Measurements from ENCODE around the gene TAF8.

TAF8 gene

DNA sequence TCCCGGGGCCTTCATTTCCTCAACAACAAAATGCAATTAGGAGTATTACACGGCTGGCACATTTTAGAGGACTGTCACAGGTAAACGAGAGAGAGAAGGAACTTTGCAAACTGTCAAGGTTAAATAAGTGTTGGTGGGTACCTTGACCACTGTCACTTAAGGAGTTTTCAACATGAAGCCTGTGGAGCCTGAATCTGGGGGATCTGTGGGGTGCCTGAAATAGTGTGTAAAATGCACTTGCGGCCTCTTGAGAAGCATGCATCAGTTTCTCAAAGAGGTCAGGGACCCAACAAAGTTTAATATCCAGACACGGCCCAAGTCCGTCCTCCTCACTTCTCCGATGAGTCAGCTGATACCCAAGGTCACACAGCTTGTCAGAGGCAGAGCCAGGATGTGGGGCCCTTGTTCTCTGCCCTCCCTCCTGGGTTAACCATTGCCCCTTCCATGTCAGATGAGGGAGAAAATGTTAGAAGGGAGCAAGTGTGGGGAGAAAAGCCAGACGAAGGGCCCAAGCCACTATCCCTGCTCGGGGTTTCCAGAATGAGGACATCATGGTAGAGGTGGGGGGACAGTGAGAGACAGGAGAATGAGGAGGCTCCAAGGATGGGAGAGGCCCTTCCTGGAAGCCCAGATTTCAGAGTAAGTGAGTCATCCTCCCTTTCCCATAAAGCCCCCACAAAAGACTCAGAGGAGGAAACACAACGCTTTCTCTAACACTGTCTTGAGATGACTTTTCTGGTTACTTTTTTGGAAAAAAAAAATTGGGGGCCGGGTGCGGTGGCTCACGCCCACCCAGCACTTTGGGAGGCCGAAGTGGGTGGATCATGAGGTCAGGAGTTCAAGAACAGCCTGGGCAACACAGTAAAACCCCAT, 49.9 kb downstream of the TAF8 start:
- DNase-seq: peak; percentile 72

DNA sequence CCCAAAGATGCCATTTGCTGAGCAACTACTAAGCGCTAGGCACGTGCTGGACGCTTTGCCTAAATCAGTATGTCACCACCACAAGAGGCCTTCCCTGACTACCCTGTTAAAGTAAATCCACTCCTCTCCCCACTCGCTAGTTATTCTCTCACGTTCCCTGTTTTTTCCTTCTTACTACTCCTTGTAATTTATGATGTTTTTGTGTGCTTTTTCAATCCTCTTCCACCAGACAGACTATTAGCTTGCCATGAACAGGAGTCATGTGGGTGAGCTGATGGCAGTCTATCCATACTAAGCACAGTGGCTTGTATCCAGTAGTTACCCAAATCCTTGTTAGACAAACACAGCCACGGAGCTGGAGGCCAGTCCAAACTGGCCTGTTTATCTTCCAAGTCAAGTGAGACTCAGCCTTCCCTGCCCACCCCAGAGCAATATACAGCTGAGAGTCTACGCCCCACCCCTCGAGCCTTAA, 50.9 kb downstream of the TAF8 start:
- no peak for DNase-seq

DNA sequence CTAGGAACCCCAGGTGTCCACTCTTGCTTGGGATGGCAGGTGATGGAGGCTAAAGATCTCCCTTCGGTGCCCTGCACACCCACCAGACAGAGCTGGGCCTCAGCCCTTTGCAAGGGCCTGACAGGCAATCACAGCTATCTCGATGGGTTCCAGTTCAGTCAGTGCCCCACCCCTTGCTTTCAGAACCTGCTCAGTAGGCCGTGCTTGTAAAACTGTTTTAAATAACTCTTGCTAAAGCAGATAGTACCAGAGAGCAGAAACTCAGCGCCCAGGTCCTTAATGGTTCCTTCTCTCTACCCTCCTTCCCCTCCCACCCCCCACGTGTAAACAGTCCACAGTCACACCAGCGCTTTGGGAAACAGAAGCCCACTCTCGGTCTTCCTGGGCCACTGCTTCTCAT, 52.9 kb downstream of the TAF8 start:
- DNase-seq: no peak

DNA sequence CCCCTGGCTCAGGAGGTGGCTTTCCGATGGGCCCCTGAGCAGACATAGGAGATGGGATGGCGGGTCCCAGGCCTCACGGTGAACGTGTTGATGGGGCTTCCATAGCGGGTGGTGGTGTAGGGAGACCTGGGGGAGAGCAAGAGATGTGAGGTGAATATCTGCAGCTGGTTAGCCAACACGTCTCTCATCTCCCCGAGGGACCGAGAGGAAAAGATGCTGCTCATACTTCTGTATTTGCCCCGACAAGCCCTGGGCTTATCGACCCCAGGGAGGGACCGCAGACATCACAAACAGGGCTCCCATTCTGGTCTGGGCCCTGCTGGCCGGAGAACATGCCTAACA, 53.4 kb downstream of the TAF8 start:
- no peak for DNase-seq

DNA sequence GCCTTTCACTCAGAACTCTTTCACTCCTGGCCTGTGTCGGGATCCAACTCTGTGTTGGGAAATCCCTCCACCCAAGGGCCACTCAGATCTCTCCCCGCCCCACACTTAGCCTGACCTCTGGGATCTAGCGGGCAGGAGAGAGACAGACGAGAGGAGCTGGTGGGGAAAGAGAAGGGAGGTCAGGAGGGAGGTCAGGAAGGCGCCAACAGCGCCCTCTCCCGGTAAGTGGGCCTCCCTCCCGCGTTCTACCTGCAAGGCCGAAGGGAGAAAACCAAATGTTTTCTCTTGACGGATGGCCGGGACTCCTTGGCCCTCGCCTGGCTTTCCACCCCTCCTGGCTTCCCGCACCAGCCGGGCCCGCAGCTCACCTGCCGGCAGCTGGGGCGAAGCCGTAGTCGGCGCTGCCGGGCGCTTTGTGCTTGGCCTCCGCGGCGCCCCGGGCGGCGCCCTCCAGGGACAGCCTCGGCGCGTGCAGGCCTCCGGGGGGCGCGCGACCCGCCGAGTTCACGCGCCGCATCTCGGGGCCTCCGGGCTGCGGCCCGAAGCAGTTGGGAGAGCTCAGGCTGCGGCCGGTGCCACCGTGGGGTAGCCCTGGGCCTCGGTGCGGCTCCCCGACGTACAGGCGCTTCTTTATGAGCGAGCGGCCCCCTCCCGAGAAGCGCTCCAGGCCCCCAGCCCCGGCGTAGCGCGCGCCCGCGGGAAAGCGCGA, 53.9 kb downstream of the TAF8 start:
- DNase-seq: peak; percentile 84

DNA sequence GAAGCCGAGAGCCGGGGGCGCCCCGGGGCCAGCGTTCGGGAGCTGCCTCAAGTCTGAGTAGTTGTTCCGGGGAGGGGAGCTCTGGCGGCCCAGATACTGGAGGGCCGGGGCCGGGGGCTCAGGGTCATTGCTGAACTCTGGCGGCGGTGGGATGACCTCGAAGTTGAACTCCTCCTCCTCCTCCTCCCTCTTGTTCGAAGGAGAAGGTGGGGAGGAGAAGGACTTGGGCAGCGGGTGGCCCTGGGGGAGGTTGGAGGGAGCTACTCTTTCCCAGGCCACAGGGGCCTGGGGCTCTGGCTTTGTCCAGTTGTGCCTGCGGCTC, 54.4 kb downstream of the TAF8 start:
- DNase-seq: no peak

DNA sequence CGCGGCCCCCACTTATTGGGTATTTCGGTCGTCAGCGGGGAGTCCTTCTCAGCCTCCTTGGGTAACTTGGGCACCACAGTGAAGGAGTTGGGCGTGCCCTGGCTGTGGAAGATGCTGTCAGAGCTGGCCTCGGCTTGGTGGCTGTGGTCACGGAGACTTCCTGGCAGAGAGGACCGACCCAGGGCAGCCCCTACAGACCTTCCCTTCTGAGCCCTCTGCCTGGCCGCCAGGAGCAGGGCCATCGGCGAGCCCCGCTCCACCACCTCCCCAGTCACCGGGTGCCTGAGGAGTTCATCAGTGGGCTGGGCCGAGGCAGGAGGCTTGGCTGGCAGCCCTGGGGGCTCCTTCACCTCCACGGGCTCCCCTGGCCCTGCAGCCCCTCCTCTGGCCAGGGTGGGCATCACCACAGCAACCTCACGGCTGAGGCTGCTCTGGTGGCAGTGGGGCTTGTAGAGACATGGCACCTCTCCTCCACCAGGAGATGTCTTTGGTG, 54.9 kb downstream of the TAF8 start:
- no peak for DNase-seq

DNA sequence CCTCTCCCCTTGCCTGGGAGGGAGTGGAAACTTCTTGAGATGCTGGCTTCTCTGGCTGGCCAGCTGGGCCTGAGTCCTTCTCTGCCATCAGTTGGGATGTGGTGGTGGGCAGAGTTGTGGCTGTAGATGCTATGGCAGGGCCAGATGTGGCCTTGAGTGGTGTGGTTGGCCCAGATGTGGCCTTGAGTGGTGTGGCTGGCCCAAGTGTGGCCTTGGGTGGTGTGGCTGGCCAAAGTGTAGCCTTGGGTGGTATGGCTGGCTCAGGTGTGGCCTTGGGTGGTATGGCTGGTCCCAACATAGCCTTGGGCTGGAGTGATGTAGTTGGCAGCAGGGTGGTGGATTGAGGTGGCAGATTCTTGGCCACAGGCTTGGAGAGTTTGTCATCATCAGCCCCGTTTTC, 55.4 kb downstream of the TAF8 start:
- no peak for DNase-seq

DNA sequence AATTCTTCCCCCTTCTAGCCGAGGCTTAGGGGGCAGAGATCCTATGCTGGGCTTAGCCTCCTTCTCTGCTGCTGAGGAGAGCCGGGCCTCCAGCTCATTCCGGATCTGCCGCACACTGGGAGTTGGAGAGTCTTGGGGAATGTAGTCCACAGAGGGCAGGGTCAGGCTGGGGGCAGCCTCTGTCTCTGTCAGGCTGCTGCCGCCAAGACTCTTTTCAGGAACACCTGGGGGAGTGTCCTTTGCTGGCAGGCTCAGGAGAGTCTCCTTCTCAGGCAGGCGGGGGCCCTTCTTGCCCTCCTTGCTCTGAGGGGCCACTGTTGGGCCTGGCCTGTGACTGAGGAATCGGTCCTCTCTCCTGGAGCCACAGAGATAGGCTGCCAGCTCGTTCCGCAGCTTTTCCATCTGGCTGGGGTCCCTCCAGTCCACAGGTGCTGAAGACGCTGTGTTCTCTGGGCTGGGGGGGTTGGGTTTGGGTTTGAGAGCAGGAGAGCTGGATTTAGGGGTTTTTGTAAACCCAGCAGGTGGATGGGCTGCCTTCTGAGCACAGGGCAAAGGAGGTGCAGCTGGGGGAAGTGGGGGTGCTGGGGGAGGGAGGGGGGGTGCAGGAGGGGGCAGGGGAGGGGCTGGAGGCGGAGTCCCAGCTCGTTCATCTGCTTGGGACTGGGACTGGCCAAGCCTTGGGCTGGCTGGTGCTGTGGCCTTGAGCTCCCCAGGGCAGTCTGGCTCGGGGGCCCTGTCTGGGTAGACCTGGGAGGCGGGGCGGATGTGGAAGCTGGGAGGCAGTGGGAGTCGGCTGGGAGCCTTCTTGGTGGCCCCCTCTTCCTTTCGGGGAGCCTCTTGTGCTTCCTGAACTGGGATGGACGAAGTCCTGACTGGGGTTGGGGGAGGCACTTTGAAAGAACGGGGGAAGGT, 56.0 kb downstream of the TAF8 start:
- DNase-seq: no peak

DNA sequence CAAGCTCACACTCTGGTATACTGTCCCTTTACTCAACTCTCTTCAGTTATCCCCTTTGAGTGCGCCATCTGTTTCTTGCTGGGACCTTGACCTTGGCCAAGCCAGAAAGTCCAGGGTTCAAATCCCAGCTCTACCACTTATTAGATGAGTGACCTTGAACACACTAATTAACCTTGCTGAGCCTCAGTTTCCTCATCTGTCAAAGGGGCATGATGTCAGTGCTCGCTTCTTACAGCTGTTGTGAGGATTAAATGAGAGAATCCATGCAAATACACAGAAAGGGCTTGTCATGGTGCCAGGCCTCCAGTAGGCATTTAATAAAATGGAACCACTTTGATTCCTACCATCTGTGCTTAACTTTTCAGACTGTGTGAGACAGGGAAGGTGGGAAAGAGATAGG, 57.7 kb downstream of the TAF8 start:
- no peak for DNase-seq

DNA sequence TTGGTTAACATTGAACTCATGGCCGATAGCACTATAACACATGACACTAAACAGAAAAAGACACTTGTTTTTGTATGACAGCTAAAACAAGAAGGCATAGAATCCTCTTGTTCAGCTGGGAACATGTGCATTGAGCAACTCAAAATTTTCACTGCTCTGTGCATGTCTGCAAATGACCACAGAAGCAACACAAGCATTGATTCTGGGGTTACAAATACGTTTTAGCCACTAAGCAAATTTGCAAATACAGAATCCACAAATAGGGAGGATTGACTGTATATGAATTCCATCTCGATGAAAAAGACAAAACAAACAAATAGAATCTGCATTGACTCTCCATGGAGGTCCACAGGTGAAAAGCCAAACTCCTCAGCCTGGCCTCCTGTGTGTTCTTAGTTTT, 60.4 kb downstream of the TAF8 start:
- no peak for DNase-seq

DNA sequence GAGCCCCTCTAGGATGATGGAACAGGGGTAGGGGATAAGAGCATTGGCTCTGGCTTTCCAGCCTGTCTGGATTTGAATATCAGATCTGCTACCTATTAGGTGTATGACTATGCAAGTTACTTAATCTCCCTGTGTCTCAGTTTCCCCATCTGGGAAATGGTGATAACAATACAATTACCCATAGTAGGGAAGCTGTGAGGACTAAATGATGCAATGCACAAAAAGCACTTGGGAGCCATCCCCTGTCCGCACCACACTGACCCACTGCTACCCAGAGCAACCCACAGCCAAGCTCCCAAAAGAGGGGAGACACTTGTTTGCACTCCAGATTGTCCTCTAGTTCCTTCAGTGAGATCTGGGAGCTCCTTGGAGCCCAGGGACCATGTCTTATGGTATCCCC, 62.0 kb downstream of the TAF8 start:
- no peak for DNase-seq

DNA sequence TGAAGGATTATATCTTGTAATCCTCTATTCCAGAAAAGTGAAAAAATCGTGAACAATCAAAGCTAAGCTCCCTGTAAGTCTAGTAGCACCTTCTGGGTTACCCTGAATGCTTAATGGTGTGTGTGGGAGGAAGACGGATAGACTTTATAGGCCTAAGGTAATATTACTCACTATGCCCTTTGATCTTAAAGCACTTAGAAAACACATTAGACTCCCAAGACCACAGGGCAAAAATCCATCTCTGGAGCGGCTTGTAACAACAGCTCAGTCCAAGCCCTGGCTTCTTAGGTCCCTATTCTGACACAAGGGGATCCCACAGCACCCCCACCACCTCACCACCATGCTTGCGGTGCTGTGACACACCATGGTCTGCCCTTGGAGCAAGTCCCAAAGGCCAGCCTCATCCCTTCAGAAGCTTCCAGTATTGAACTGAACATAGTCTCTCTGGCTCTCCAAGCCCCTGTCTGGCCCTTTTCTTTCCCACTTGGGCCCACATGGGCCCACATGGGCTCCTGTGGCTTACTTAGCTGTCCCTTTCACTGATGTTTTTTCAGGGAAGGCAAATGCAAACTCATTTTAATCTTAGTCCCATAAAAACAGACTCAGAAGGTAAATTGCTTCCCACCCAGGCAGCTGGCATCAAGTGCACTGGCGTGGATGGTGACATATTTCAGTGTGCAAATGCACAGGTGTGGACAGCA, 63.8 kb downstream of the TAF8 start:
- no peak for DNase-seq

DNA sequence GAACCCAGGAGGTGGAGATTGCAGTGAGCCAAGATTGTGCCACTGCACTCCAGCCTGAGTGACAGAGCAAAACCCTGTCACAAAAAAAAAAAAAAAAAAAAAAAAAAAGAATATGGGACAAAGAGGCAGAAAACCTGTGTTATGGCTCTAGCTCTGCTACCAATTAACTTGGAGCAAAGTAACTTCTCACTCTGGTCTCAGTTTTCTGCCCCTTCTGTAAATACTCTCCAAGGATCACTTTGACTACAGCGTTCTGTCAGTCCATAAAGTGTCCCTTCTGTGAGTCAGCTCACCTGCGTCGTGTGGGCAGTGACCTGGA, 67.5 kb downstream of the TAF8 start:
- no peak for DNase-seq

DNA sequence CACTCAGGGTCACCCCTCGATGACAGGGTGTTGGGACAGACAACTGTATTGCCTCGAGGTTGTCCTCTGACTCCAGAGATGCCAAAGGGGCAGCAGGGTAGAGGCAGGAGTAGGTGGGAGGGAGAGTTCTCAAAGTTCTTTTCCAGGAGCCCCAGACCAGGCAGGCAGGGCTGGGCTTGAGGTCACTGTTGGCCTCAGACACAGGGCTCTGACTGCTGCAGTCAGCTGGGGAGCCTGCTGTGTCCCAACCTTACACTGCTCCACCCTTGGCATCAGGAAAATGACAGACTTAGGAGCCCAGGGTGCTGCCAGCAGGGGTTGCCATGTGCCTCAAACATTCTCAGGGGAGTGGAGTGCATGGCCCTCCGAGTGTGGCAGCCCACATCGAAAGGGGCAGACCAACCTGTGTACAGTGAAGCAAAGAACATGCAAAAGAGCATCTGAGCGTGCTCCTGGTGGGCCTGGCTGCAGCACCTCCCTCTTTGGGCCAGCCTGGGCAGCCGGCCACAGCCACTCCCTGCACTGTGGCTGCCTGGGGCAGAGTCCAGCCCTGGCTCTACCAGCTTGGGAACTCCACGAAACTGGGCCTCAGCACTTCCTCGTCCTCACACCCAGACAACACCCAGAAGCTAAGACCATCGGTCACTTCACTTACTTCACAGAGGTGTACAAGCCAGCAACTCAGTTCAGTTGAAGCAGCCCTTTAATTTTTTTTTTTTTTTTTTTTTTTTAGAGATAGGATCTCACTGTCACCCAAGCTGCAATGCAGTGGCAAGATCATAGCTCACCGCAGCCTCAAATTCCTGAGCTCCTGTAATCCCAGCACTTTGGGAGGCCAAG, 68.1 kb downstream of the TAF8 start:
- DNase-seq: no peak

DNA sequence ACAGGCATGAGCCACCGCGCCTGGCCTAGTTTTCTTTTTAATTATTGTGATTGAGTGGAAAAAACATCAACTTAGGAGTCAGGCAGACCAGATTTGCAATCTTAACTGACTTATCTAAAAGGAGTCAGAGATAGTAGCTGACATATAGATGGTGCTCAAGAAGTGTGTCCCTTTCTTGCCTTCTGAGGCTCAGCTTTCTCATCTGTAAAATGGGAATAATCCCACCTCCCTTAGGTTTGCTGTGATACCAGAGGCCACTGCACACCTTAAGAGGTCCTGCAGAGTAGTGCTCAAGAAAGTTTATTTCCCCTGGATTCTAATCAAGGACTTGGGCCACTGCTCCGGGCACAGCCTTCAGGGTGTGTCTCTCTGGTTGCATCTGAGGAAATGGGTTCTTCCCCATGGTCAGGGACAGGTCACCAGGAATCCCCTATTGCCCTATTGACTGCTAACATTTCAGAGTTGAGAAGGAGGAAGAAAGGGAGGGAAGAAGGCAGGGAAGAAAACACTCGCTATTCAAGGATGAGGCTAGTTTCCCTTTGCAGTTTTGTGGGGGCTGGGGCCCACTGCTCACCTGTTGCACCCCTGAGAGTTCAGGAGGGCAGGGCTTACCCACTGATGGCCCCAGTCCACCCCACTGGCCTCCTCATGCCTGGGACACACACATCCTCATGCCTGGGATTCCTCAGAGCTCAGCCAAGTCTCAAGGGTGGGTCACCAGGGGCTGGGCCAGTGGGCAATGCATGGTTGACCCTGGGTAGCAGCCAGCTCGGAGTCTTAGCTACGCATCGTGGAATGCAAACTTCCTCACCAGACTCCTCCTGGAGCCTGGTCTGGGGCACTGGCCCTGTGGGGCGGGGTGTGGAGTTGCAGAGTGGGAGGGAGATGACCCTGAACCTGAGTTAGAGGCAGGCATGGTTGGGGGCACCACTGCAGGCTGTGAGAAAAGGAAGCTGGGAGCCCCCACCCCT, 70.9 kb downstream of the TAF8 start:
- no peak for DNase-seq

DNA sequence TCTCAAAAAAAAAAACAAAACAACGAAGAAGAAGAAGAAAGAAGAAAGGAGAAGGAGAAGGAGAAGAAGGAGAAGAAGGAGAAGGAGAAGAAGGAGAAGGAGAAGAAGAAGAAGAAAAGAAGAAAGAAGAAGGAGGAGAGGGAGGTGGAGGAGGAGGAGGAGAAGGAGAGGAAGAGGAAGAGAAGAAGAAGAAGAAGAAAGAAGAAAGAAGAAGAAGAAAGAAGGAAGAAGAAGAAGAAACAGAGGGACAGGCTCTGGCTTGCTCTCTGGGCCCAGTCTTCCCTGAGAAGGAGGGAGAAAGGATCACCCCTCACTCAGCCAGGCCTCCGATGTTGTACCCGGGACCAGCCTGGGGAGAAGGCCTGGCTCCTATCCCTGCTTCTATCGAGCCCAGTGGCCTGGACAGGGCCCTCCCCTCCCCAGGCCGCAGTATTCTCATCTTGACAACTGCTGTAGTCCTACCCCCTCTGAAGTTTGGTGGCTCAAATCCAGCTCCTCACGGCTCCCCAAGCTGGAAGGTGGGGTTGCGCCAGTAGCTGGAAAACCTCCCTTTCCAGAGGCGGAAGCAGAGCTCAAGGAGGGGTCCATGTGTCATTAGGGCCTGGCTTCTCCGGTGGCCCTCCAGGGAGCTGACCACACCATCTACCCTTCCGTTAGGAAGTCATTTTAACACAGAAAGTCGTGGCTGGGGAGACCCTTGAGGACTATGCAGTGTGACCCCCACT, 73.2 kb downstream of the TAF8 start:
- DNase-seq: no peak

DNA sequence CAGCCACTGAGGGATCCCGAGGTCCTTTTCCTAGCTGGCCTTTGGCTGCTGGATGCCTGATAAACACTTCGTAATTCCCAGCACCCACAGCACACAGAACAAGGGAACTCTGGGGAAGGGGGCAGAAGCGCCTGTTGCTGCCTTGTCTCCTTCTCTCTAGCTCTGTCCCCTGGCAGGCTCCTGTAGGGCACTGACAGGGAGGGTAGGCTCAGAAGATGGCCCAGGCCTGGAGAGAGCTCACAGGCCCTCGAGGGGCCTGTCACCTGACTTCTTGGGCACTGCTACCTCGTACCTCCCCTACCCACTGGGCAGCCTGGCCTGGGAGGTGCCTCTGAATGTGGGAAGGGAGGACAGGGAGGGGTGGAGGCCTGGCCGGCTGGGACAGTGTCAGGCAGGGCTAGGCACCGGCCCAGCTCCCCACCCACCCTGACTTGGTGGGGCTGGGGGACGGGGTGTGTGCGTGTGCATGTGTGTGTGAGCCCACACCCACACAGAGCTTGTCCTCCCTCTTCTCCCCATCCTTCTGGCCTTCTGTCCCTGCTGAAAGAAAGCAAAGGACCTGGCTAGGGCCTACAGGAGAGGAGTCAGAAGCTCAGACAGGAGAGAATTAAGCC, 74.0 kb downstream of the TAF8 start:
- no peak for DNase-seq

DNA sequence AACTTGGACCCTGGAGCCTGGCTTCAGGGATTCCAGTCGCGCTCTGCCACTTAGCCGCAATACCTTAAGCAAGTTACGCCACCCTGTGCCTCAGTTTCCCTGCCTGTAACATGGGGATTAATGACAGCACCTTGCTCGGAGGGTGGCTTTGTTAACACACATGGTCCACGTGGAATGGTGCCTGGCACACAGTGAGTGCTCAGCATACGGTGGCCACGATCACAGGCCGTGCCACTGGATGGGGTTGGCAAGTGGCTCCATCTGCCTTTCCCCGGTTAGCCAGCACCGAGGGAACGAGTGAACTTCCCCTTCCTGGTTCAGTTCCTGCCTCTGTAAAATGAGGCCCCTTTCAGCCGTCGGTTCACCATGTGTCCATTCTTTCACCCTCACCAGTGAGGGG, 74.9 kb downstream of the TAF8 start:
- DNase-seq: no peak

DNA sequence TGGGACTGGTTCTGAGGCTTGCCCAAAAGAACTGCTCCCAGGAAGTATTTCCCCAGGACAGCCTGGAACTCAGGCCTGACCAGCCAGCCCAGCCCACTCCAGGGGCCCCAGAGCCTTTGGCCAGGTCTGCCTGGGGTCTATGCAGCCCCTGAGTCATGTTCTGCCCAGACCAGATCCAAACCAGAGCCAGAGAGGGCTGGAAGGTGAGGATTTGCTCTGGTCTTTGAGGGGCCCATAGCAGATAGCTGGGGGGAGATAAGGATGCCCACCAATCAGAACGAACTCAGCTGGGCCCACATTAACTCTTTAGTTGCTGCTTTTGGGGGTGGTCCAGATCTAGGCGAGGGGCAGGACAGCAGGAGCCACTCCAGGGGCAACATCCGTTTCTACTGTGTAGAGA, 75.3 kb downstream of the TAF8 start:
- no peak for DNase-seq
